Renal cortical epithelial cell (primary cell): ENCODE measurements around the gene RPS6KA4. TPM values are rescaled to one million over a fixed set of nuclear protein-coding genes. Genes with fewer than 3 reads are reported as not detected.

ENCODE experiments used
- DNase-seq: peaks from one replicate; pipeline ENCODE4 v3.0.0-alpha.2; 2011; ENCODE audit warnings: low read depth
- total RNA-seq: library from RNA; depleted of rRNA; stranded (reverse); fragments of >200 nt; gene quantifications from 2 replicates; pipeline ENCODE4 v1.2.3, GENCODE V29; 2014

RPS6KA4 gene
- total RNA-seq, 1 donor from 2014 or later, result 46.0 TPM

DNA sequence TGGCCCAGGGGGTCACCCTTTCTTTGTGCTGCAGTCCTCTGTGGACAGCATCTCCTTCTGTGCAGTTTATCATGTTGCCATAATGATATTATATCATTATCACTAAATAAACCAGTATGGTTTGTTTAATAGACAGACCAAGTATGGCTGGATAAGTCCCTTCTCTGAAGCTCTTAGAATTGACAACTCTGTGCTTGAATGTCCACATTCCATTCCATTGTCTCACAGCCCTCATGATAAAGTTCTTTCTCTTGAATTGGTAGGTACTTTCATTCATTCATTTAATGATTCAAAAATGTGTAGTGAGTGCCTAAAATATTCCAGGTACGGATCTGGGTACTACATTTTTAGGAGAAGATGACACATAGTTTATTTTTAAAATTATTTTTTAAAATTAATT is 7.8 kb downstream of the RPS6KA4 start:
- no peak for DNase-seq

DNA sequence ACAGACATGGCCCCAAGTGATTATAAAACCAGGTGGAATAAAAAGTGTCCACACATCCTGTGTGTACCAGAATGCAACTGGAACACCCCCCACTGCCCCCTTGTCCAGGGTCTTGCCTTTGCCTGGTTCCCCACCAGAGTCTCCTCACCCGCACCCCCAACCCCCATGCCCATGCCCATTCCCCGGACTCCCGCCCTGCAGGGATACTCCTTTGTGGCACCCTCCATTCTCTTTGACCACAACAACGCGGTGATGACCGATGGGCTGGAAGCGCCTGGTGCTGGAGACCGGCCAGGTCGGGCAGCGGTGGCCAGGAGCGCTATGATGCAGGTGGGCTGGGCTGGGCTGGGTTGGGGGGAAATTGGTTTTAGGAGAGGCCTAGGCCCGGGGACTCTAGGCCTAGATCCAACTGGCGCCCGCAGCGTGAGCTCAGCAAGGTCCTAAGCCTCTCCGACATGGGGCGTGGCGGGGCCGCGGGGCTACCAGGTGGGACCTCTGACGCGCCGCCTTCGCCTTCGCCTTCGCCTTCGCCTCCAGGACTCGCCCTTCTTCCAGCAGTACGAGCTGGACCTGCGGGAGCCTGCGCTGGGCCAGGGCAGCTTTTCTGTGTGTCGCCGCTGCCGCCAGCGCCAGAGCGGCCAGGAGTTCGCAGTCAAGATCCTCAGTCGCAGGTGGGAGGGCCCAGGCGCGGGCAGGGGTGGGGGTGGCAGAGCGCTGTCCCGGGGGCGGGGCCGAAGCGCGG is 9.1 kb downstream of the RPS6KA4 start:
- DNase-seq, result no peak

DNA sequence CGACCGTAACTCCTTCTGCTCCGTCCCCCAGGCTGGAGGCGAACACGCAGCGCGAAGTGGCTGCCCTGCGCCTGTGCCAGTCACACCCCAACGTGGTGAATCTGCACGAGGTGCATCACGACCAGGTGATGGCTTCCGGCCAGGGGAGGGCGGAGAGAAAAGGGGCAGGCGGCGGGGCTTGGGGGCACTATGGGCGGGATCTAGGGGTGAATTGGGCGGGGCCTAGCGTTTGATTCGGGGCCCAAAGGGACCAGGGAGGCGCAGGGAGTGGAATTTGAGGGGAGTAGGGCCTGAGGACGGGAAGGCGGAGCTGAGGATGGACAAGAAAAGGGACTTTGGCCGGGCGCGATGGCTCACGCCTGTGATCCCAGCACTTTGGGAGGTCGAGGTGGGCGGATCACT is 9.7 kb downstream of the RPS6KA4 start:
- no peak for DNase-seq

DNA sequence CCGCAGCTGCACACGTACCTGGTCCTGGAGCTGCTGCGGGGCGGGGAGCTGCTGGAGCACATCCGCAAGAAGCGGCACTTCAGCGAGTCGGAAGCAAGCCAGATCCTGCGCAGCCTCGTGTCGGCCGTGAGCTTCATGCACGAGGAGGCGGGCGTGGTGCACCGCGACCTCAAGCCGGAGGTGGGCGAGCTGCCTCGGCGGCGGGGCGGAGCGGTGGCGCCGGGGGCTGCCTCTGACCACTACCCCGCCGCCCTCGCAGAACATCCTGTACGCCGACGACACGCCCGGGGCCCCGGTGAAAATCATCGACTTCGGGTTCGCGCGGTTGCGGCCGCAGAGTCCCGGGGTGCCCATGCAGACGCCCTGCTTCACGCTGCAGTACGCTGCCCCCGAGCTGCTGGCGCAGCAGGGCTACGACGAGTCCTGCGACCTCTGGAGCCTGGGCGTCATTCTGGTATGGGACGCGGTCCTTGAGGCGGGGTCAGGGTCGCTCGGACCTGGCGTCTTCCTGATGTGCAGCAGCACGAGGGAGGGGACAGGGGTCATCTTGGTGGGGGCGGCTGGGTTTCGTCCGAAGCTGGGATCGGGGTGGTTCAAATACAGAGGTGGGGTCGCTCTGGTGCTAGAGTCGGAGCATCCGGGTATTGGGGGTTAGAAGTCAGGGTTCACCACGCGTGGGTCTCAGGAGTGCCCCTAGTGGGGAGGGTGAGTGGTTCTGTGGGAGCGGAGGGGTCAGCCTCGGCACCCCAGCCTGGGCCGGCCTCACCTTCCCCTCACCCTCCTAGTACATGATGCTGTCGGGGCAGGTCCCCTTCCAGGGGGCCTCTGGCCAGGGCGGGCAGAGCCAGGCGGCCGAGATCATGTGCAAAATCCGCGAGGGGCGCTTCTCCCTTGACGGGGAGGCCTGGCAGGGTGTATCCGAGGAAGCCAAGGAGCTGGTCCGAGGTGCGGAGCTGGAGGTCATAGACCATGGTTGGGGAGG is 10.8 kb downstream of the RPS6KA4 start:
- no peak for DNase-seq

DNA sequence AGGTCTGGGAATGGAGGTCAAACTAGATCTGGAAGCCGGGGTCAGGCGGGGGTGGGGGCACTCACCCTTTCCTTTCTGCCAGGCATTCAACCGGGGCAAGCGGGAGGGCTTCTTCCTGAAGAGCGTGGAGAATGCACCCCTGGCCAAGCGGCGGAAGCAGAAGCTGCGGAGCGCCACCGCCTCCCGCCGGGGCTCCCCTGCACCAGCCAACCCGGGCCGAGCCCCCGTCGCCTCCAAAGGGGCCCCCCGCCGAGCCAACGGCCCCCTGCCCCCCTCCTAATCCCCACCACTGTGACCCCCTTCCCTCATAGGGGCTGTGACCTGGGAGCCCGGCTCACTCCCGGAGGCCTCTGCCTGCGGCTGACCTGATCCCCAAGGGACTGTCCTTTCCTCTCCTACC is 12.2 kb downstream of the RPS6KA4 start:
- no peak for DNase-seq

DNA sequence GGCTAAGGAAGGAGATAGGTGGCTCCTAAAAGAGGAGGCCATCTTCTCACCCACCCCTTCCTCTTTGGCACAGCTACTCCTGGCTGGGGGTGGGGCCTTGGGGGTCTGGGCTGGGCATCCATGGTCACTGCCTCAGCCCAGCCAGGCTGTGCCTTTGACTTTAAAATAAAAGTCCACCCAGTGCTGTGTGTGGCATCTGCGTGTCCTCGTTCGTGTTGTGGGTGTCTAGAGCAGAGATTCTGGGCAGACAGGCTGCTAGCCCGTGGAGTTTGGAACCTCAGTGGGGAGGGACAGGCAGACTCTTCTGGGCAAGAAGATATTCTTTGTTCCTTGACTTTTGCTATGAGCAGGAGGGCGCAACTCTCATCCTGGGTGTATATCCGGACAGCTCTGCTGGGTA is 13.1 kb downstream of the RPS6KA4 start:
- no peak for DNase-seq

DNA sequence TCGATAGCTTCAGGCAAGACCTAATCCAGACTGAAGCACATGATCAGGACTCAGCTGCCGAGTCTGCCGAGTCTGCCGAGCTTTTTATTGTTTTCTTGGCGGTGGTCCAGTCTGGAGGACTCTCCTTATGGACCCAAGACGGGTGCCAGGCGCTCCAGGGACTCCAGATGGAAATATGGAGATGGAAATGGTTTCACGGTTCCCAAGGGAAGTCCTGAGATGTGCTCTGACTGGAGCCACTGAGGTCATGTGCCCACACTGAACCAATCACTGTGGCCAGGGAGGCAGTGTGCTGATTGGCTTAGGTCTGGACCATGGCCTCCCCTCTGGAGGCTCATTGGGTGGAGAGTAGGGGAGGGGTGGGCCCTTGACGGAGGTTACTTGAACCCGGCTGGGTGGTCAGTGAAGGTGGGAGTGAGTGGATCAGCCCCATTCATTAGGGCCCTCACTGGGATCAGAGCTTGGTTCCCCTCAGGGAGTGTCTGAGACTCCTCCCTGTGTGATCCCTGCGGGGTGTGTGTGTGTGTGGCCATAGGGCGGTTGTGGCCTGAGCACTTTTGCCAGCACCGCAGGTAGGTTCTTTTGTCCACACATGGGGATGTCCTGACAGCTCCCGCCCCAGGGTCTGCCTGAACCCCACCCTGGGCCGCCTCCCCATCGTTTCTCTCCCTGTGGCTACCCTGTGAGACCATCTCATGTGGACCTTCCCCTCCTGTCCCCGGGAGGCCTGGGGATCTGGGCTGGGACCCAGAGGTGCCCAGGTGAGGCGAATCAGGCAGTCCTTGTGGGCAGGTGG is 14.0 kb downstream of the RPS6KA4 start:
- DNase-seq, result no peak

DNA sequence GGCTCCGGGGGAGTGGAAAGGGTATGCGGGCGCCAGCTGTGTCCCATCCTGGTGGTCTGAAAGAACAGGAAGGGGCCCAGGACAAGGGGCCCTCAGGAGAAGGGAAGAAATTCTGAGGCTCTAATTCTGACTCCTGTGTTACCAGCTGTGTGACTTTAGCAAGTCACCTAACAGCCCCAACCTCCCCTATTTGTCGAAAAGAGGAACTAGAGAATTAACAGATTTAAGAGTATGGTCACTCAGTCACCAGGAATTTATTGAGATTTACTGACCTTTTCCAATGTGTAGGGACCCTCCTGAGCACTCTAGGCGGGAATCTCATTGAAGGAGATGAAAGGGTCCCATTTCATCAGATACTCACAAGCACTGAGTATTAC is 14.6 kb downstream of the RPS6KA4 start:
- DNase-seq, result no peak

DNA sequence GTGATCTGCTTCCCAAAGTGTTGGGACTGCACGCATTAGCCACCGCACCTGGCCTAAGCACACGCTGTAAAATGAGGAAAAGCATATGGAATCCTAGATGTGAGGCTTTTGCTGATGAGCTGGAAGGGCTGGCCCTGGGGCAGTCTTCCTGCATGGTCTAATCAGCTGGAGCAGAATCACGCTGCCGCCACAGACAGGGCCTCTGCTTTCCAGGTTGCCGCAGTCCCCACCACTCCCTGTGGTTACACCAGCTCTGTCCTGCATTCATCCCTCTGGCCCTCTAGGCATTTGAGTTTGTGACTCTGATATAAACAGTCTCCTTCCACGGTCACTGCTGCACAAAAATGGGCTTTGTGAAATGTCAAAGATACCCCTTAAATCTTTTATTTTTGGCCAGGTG is 17.1 kb downstream of the RPS6KA4 start:
- no peak for DNase-seq

DNA sequence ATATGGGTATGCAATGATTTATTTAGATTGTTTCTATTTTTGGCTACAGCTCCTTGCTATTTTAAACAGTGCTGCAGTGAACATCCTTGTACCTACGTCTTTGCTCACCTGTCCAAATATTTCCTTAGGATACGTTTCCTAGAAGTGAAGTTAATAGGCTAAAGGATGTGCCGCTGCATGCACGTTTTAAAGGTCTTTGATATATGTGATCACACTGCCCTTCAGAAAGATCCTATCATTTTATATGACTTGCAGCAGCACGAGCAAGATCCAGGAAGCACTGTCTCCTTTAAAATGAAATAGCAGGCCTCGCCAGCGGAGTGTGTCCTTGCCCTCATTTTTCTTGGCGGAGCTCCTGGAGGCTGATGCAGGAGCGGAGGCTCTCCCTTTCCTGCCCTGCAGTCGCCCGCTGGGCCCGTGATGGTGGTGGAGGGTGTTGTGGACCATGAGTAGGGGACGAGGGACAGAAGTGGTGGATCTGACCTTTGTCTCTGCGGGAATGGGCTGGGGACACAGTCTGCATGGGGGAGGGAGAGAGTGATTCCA is 19.4 kb downstream of the RPS6KA4 start:
- no peak for DNase-seq

DNA sequence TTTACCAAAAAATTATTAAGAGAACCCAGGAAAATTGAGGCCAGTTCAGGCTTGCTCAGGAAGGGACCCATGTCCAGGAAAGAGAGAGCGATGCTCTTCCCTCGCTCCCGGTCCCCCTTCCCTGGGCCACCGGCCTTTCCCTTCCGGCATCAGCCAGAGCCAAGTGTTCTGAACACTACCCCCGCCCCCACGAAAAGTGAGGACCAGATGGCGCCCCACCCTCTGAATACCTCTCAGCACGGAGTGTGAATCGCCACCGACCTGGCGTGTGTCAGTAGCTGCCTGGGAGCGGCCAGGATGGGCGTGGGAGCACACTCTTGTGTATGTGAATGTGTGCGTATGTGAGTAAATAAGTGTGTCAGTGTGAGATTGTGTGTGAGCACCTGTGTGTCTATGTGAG is 20.2 kb downstream of the RPS6KA4 start:
- no peak for DNase-seq

DNA sequence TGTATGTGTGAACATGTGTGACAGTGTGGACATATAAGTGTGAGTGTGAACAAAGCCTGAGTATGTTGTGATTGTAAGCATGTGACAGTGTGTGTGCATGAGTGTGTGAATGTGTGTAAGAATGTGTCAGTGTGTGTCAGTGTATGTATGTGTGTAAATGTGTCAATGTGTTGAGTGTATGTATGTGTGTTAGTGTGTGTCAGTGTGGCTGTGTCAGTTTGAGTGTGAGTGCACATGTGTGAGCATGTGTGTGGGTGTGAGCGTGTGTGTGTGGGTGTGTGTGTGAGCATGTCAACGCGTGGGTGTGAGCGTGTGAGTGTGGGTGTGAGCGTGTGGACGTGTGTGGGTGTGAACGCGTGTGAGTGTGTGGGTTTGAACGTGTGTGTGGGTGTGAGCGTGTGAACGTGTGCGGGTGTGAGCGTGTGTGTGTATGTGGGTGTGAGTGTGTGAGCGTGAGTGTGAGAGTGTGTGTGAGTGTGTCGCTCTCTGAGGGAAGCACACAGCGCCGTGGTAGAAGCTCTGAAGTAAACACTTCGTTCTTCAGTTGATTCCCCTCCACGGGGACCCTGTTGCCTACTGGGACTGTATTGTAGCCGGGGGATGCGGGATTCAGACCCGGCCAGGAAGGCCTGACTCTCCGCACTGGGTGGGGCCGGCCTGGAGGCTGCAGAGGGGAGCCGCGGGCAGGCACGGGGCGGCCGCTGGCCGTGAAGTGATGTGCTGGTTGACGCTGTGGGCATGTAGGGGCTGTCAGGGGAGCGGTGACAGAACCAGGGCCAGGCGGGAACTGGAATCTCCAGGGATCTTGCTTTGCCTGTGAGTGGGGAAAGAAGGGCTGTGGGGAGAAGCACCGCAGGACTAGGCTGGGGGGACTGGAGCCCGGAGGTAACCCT is 21.1 kb downstream of the RPS6KA4 start:
- no peak for DNase-seq

DNA sequence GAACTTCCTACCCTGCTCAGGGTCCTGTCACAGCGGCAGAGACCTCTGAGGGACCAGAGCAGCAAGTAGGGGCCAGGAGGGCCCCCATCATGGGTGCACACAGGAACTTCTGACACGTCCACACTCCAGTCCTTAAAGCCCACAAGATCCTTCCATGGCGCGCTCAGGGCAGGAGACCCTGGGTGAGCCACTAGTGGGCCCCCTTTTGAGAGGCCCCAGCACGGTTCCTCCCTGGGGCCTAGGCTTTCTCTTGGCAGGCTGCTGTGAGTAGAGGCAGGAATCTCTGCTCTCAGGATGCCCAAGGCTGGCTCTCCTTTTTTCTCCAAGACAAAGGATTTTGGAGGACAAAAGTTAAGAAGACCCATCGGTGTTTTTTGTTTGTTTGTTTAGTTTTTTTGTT is 22.4 kb downstream of the RPS6KA4 start:
- DNase-seq, result no peak

DNA sequence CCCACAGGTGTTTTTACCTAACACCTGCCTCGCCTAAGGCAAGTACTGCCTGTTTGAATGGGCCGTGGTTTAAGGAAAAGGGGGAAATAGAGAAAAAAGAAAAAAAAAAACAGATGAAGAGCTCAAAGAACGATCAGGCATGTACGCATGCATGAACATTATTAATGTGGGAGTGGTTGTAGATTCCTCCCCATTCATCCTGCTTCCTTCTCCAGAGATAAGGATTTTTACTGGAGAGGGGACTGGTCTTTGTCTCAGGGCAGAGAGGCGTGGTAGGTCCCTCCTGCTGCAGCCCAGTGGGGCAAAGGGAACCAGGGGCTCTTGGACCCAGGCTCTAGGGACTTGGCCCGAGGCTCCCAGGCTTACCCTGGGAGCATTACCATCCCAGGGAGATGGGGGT is 23.1 kb downstream of the RPS6KA4 start:
- DNase-seq, result no peak

DNA sequence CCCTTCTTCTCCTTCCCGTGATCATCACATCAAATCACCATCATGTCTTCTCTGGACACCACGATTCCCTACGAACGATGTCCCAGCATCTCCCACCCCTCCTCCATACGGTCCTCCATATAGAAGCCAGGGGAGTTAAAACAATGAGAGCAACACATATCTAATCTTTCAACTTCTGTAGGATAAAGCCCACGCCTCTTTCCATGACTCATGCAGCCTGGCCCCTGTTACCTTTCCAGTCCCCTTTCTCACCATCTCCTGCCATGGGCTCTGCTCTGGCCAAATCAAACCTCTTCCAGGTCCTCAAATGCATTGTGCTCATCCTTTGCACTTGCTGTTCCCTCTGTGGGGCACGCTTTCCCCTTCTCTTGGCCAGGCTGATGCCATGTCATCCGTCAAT is 23.6 kb downstream of the RPS6KA4 start:
- DNase-seq, result no peak

DNA sequence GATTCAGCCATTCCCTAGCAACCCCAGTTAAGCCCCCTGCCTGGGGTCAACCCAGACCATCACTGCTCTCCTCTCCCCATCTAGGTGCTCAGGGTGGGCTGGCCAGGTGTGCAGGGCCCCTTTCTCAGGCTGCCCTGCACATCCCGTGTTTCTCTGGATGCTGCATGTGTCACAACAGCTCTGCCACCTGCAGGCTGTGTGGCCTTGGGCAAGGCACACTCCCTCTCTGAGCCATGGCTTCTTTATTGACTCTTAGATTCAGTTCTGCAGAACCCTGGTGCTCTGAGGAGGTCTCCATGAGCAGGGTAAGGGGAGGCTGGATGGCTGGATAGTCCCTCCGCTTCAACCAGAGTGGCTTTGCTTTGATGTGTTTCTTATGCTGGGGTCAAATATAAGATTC is 24.6 kb downstream of the RPS6KA4 start:
- DNase-seq, result no peak

DNA sequence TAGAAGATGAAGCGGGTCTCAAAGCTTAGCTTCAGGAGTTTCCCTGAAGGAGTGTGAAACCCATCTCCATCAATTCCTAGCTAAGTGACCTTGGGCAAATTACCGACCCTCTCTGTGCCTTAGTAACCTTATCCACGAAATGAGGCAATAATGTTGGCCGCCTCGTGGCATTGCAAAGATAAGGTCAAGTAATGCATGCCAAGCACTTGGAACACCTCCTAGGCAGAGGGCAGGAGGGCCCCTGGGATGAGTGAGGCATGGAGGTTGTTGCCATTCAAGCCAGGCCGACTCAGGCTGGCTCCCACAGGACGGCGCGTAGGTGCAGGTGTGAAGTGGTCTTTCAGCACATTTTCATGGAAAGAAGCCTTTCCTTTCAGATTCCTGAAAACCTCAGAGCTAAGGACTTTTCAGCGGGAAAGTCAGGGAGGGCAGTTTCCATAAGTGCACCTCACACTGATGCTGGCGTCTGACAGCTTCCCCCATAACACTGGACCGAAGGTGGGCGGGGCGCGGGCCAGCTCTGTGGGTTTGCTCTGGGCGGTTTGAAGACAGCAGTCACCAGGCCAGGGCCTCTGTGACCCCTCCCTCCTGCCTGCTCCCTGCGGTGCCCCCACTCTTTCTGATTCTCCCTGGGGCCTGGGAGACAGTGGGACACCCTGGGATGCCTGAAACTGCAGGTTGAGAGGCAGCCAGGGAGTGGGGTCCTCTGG is 25.2 kb downstream of the RPS6KA4 start:
- DNase-seq, result no peak

DNA sequence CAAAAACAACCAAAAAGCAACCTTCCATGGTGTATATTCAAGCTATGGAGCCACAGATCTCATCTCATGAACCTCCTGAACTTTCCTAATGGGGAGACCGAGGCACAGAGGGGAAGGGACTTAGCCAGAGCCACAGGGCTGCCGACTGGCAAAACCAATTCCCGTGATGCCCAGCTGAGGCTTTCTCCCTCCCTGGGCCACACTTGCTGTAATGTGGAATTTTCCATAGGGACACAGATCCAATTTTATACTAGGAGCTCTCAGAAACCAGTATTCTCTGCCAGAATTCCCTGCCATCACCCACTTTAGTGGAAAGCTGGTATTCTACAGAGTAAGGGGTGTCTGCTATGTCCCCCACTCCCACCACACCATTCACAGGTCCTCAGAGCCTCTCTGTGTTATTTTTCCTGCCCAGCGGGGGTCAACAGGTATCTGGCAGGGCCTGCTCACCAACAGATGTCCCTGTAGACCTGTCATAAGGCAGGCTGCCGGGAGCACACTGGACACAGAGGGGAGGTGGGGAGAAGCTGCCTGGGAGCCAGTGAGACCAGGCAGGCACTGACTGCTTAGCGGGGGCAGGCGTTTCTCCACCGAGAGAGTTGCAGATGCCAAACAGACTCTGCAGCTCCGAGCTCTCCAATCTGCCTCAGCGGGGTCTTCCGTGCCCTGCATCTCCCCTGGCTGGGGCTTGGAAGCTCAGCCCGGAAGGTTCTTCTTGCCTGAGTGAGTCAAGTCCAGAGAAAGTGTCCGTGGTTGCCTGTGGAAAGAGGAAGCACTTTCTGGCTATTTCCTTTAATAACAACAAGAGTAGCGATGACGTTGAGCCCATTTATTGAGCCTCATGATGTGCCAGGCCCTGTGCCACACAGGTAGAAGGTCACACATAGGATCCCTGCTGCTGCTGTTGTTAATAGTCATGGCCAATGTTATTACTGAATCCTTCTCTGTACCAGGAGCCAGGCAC is 26.3 kb downstream of the RPS6KA4 start:
- DNase-seq, result no peak
